ENCODE results near the gene WFDC11.
"Not testable (repeated sequence)": the region's sequence is repeated elsewhere in the genome, so short reads cannot be mapped to it uniquely, and the experiment has no call there.

The WFDC11 gene

GRCh38 chr20:45670139-45670538, at the start of gene WFDC11:
TSS of gene WFDC11 (minus strand) at chr20:45670239. CDS start at chr20:45650600, 19,639 bp downstream.
- no peak for DNase-seq

DNA sequence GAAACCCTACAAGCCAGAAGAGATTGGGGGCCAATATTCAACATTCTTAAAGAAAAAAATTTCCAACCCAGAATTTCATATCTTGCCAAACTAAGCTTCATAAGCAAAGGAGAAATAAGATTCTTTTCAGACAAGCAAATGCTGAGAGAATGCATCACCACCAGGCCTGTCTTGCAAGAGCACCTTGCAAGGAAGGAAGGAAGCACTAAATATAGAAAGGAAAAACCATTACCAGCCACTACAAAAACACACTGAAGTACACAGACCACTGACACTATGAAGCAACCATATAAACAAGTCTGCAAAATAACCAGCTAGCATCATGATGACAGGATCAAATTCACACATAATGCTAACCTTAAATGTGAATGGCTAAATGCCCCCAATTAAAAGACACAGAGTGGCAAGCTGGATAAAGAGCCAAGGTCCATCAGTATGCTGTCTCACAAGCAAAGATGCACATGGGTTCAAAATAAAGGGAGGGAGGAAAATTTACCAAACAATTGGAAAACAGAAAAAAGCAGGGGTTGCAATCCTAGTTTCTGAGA, 46.2 kb upstream of the WFDC11 start:
- not testable (repeated sequence) for DNase-seq

GRCh38 chr20:45704969-45705637, 35.1 kb upstream of the WFDC11 start, which contains the start of gene WFDC10B:
TSS of gene WFDC10B (minus strand) at chr20:45705019. CDS start at chr20:45685992, 19,027 bp downstream.
- DNase-seq: no peak

- DNase-seq: no peak
Measured at GRCh38 chr20:45701873-45702272, 31.8 kb upstream of the WFDC11 start, which contains the start of gene WFDC13. TSS of gene WFDC13 (plus strand) at chr20:45702038. CDS start at chr20:45702124, 86 bp downstream.

- DNase-seq: no peak
Measured at GRCh38 chr20:45701104-45701503, 31.1 kb upstream of the WFDC11 start.

GRCh38 chr20:45695496-45695895, 25.5 kb upstream of the WFDC11 start:
- DNase-seq: no peak

GRCh38 chr20:45693346-45693745, 23.3 kb upstream of the WFDC11 start:
- not testable (repeated sequence) for DNase-seq

- DNase-seq: no peak
Measured at GRCh38 chr20:45685896-45686295, 15.9 kb upstream of the WFDC11 start.

GRCh38 chr20:45679650-45680049, 9.6 kb upstream of the WFDC11 start:
- no peak for DNase-seq

DNA sequence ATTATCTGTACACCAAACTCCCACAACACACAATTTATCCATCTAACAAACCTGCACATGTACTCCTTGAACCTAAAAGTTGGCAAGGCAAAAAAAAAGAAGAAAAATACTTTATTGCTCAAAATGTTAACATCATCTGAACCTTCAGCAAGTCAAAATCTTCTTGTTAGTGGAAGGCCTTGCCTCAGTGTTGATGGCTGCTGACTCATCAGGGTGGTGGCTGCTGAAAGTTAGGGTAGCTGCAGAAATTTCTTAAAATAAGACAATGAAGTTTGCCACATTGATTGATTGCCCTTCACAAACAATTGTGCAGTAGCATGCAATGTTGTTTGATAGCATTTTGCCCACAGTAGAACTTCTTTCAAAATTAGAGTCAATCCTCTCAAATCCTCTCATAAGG, 2.7 kb upstream of the WFDC11 start:
- no peak for DNase-seq

- DNase-seq: not testable (repeated sequence)
Measured at GRCh38 chr20:45657038-45657437, 13.0 kb downstream of the WFDC11 start.

GRCh38 chr20:45651726-45652125, 18.3 kb downstream of the WFDC11 start:
- DNase-seq: not testable (repeated sequence)

DNA sequence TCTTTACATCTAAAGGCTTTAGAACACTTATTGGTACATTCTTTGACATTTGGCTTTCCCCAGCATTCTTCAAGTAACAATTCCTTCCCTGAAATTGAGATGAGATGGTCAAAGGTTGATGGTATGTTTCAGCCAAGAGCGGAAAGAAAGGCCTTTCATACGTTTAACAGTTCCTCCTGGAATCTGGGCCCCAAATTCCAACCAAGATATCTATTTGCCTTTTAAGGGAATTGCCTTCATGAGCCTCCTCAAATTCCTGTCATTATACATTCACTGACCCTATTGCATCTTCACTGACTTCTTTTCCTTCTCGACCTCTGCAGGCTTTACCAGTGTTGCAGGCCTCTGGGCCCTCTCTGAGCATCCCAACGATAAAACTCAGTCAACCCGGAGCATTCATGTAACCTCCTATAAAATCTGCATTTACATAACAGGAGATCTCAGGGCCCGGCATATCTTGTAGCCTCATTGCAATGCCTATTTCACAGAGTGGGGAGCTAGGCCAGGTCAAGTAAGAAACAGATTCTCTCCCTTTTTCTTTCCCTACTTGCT, 20.7 kb downstream of the WFDC11 start:
- no peak for DNase-seq

GRCh38 chr20:45647441-45648050, 22.5 kb downstream of the WFDC11 start:
- DNase-seq: no peak

DNA sequence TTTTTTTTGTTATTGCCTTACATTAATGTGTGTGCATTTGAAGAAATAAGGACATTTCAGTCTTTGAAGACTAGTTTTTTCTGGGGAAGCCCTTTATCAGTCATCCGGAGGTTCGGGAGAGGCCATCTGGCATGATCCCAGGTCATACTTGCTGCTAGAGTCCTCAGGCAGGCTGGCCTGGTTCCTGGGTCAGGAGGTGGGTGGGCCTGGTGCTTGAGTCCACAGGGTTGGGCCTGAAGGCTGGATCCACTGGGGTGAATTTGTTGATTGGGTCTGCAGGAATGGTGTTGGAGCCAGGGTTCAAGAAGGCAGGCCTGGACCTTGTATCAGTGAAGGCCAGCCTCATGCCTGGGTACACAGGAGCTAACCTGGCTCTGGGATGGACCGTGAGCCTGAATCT, 23.2 kb downstream of the WFDC11 start:
- DNase-seq: no peak

GRCh38 chr20:45645869-45646268, 24.2 kb downstream of the WFDC11 start:
- DNase-seq: not testable (repeated sequence)

- DNase-seq: not testable (repeated sequence)
Measured at GRCh38 chr20:45641076-45641475, 29.0 kb downstream of the WFDC11 start.

GRCh38 chr20:45639687-45640086, 30.4 kb downstream of the WFDC11 start:
- no peak for DNase-seq

- no peak for DNase-seq
Measured at GRCh38 chr20:45636513-45636912, 33.5 kb downstream of the WFDC11 start.

DNA sequence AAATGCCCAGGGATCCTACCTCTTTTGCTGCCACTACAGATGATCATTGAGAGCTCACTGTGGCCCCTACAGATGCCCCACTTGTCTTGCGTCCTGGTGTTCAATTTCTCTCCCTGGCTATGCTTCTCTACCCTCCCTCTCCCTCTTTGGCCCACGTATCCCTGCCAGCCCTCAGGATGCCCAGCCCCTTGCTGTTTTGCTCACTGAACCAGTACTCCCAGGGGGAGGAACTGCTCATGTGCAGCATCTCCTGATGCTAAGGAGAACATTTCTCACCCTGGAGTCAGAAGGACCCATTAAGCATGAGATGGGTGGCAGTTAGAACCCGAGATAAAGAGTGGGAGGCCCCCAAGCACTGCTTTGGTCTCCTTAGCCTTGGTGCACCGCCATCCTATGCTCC, 38.9 kb downstream of the WFDC11 start, which contains the start of gene WFDC9:
WFDC9 (minus strand) TSS at position 101 of the 400 bp plus-strand sequence. CDS start 21,103 bp downstream, outside the sequence.
- DNase-seq: no peak

DNA sequence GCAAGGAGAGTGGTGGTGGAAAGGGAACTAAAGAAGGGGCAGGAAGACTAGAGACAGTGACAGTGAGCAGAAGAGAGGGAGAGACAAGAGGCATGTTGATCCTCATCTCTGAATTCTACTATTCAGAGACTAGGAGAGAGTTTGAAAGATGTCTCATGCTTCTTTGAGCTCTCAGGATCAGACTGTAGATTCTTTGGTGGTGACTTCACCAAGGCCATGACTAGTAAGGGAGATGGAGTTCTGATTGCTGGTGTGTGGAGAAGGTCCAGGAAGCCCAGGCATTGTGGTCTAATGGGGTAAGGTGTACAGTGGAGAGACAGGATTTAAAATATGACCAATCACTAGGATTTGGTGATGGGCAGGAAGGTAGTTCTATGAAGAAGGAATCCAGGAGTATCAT, 39.7 kb downstream of the WFDC11 start:
- no peak for DNase-seq

- DNase-seq: peak; percentile 16
Measured at GRCh38 chr20:45629496-45630100, 40.4 kb downstream of the WFDC11 start, which contains the start of gene WFDC10A. TSS of gene WFDC10A (plus strand) at chr20:45629739. CDS start at chr20:45629814, 75 bp downstream.

- no peak for DNase-seq
Measured at GRCh38 chr20:45626540-45626939, 43.5 kb downstream of the WFDC11 start.

All from GF-D8 (cell line).